Adrenal gland (tissue), 12 donors: ENCODE data around the gene NUDT2. TPM values are rescaled to one million over a fixed set of nuclear protein-coding genes. Genes with fewer than 3 reads are reported as not detected.

ENCODE experiments used
- DNase-seq, 7 donors: peaks; one replicate each; pipeline ENCODE4 v3.0.0-alpha.2; 2019 to 2020
- H3K27ac ChIP-seq, 5 donors: fragments of 200-600 bp; sonication (generic) in 4 of 5; 1 replicate in 3 of 5; 2 replicates in 2 of 5; pipeline versions ENCODE4 v1.5.1 to v1.8.0; 2016 to 2020; ENCODE audit warnings: mild to moderate bottlenecking in 1 of 5
- H3K27me3 ChIP-seq: fragments of 200-600 bp; 2 replicates; pipeline ENCODE4 v1.8.0; 2021
- H3K36me3 ChIP-seq, 2 donors: fragments of 200-600 bp; replicated peaks in 1 of 2; 1 replicate in 1 of 2; 2 replicates in 1 of 2; pipeline versions ENCODE4 v1.5.1 to v1.8.0; 2018 to 2022
- H3K4me1 ChIP-seq, 2 donors: fragments of 200-600 bp; replicated peaks in 1 of 2; 1 replicate in 1 of 2; 2 replicates in 1 of 2; pipeline versions ENCODE4 v1.5.1 to v1.8.0; 2018 to 2021
- H3K4me3 ChIP-seq, 4 donors: fragments of 200-600 bp; sonication (generic) in 3 of 4; one replicate each; pipeline ENCODE4 v1.5.1; 2016 to 2018
- H3K9me3 ChIP-seq, 3 donors: fragments of 200-600 bp; sonication (generic) in 1 of 3; replicated peaks in 1 of 3; 1 replicate in 2 of 3; 2 replicates in 1 of 3; pipeline versions ENCODE4 v1.5.1 to v1.8.0; 2016 to 2021
- CTCF ChIP-seq, 6 experiments: fragments of 450-650 bp in 4 of 6; fragments of 200-600 bp in 2 of 6; sonication (generic) in 1 of 6; IDR thresholded peaks; 1 replicate in 5 of 6; 2 replicates in 1 of 6; pipeline versions ENCODE4 v1.5.1 to v1.8.0; 2016 to 2021; ENCODE audit warnings: antibody characterized with exemption in 6 of 6, mild to moderate bottlenecking in 2 of 6, moderate library complexity in 1 of 6
- POLR2A ChIP-seq, 2 donors: fragments of 450-650 bp; IDR thresholded peaks; one replicate each; pipeline ENCODE4 v1.6.1; 2017; ENCODE audit warnings: antibody characterized with exemption in 2 of 2, mild to moderate bottlenecking in 2 of 2, moderate library complexity in 1 of 2
- WGBS, 4 donors: extraction: QIAGEN DNeasy Blood & Tissue Kit in 2 of 4; methylation state at CpG; one replicate each; pipeline versions ENCODE4 v1.1.5 to v1.1.7; 2013 to 2017; 5-methylcytosine and 5-hydroxymethylcytosine counted together
- intact Hi-C, 2 donors: fragments of 100-400 bp; cut with DNase I; formaldehyde crosslinking; loops; one replicate each; pipeline versions ENCODE4 v1.14.1 to v1.15.0; 2022 to 2023
- polyA plus RNA-seq, 3 donors: library from polyadenylated mRNA; stranded (reverse); fragments of 200-250 nt in 2 of 3; fragments of 350-450 nt in 1 of 3; fragmentation: Illumina TruSeq in 1 of 3; extraction: RNeasy Lipid Tissue Mini Kit (QIAGEN cat#74804) in 1 of 3; gene quantifications; one replicate each; pipeline ENCODE4 v1.2.3, GENCODE V29; 2013 to 2014
- small RNA-seq, 2 donors: library from RNA; depleted of rRNA; stranded (forward); fragments of <200 nt; gene quantifications; one replicate each; pipeline ENCODE3, GENCODE V24; 2016
- total RNA-seq, 9 donors: library from RNA; depleted of rRNA in 4 of 9; stranded (reverse); fragments of >200 nt in 4 of 9; fragments of 120-200 nt in 1 of 9; fragmentation: NEBNext Ultra II Directional in 1 of 9; extraction: Animal tissue kit (Norgen Biotek cat#: 25700) in 1 of 9; gene quantifications; one replicate each; pipeline versions ENCODE4 v1.1.0 to v1.2.4, GENCODE V29; 2013 to 2023
- donor health status: healthy with polysubstance abuse.
- donor health status: Bipolar disorder and iron deficiency.
- donor health status: DM: yes; HTN: yes; CAD: no.
- donor health status: DM: no; HTN: no; CAD: no.
- donor health status: DM: no; HTN: no; CAD: no.
- donor health status: DM: yes; HTN: yes; CAD: no.

Gene NUDT2
- total and polyA plus RNA-seq, 12 donors: 11.3 to 55.0 (median 33.4) TPM

GRCh38 chr9:34387239-34387638, 57.9 kb downstream of the NUDT2 start:
- Histone ChIP-seq H3K27me3 (no peaks in the 10 kb centered on the region), H3K9me3 (no peaks in the 10 kb centered on the region), H3K4me3 (no peak overlapping the region), H3K27ac (no peak overlapping the region), H3K4me1 (no peaks in the 10 kb centered on the region), H3K36me3 (no peaks in the 10 kb centered on the region)
- intact Hi-C loops: no loop called here
- 78 to 93% (median 89%) methylated on average over 4 of the region's 4 CpGs for WGBS, 4 donors
- TF ChIP-seq POLR2A (IDR thresholded peaks at IDR 0.05) (no peak), CTCF (IDR thresholded peaks at IDR 0.05) (no peak)
- no peak for DNase-seq

- 29 to 67% (median 55%) methylated on average over 1 of the region's 1 CpG for WGBS, 4 donors
- no peak for DNase-seq
- TF ChIP-seq POLR2A (IDR thresholded peaks at IDR 0.05) (no peak), CTCF (IDR thresholded peaks at IDR 0.05) (no peak)
- Histone ChIP-seq H3K4me1 (no peaks in the 10 kb centered on the region), H3K27ac (no peak overlapping the region), H3K4me3 (no peak overlapping the region), H3K36me3 (no peaks in the 10 kb centered on the region), H3K9me3 (no peaks in the 10 kb centered on the region), H3K27me3 (no peaks in the 10 kb centered on the region)
- intact Hi-C loops: no loop called here
These were observed 63.1 kb downstream of the NUDT2 start for GRCh38 chr9:34392511-34392910.

Small RNAs within 50 kb of the gene (small RNA-seq; reads per million reads assigned to genes)
- 0 reads per million in 2 donors for gene RF00019
- 0 reads per million in 2 donors for gene RNU2-50P

Other genes starting within 250 kb of the NUDT2 start
- 10 to 100 TPM; 45.0 to 74.9 (median 64.9) TPM for gene DCAF12, start 202.9 kb upstream of the NUDT2 start, total RNA-seq
- gene DCAF12, start 202.9 kb upstream of the NUDT2 start, polyA plus RNA-seq: 10 to 100 TPM; 15.1 to 88.3 (median 15.8) TPM
- gene UBAP1, start 150.5 kb upstream of the NUDT2 start, total RNA-seq: 10 to 100 TPM; 43.8 to 91.7 (median 83.1) TPM
- gene UBAP1, start 150.5 kb upstream of the NUDT2 start, polyA plus RNA-seq: 100 to 1,000 TPM in 1 of 3 donors, 10 to 100 TPM in 2; 34.8 to 146 (median 37.7) TPM
- gene KIF24, start 301 bp upstream of the NUDT2 start, total RNA-seq: 1 to 10 TPM in 7 of 9 donors, under 1 TPM in 2; 0.72 to 2.7 (median 1.2) TPM
- gene KIF24, start 301 bp upstream of the NUDT2 start, polyA plus RNA-seq: 1 to 10 TPM in 1 of 3 donors, under 1 TPM in 2; 0.57 to 2.6 (median 0.80) TPM
- 10 to 100 TPM in 8 of 9 donors, 1 to 10 TPM in 1; 3.5 to 33.8 (median 14.9) TPM for gene MYORG, start 47.3 kb downstream of the NUDT2 start, total RNA-seq
- 10 to 100 TPM in 1 of 3 donors, 1 to 10 TPM in 2; 1.1 to 11.4 (median 1.9) TPM for gene MYORG, start 47.3 kb downstream of the NUDT2 start, polyA plus RNA-seq
- gene FAM219A, start 129.0 kb downstream of the NUDT2 start, total RNA-seq: 10 to 100 TPM in 8 of 9 donors, 1 to 10 TPM in 1; 7.6 to 26.9 (median 15.4) TPM
- 10 to 100 TPM in 2 of 3 donors, 1 to 10 TPM in 1; 7.8 to 15.1 (median 14.7) TPM for gene FAM219A, start 129.0 kb downstream of the NUDT2 start, polyA plus RNA-seq
- gene DNAI1, start 129.2 kb downstream of the NUDT2 start, total RNA-seq: under 1 TPM in 2 of 9 donors, not detected in 7; 0.06 to 0.28 TPM
- 1 to 10 TPM in 1 of 3 donors, under 1 TPM in 2; 0.07 to 1.4 (median 0.30) TPM for gene DNAI1, start 129.2 kb downstream of the NUDT2 start, polyA plus RNA-seq
- gene ENHO, start 193.4 kb downstream of the NUDT2 start, total RNA-seq: 1 to 10 TPM in 1 of 9 donors, under 1 TPM in 1, not detected in 7; 0.39 to 1.4 TPM
- 1 to 10 TPM in 1 of 3 donors, under 1 TPM in 2; 0.24 to 1.6 (median 0.88) TPM for gene ENHO, start 193.4 kb downstream of the NUDT2 start, polyA plus RNA-seq